ENCODE measurements around the gene CFAP299. TPM values are rescaled to one million over a fixed set of nuclear protein-coding genes. Genes with fewer than 3 reads are reported as not detected.

The CFAP299 gene
- total RNA-seq, 1 experiment from 2014 or later, result not detected

DNA sequence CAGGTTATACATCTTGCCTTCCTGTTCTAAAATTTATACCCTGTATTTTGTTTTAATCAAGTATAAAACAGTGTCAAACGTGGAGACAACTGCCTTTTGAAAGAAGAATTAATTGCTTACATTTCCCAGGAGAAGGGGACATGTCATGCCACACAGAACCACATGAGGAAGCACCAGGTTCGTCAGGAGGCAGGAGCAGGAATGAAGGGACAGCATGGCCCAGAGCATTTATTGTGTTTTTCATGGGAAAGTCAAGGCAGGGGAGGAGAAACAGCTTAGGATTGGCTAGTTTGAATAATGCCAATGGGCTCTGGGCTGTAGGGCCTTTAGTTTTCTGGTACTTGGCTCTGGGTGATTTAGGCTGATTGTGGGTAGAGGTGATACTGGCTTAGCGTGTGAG, 203.7 kb downstream of the CFAP299 start:
- H3K9ac ChIP-seq (ENCODE audit: low read length), result no peak overlapping the region
- DNase-seq (ENCODE audit: low read depth, low spot score), result no peak
- no peak overlapping the region for H3K4me3 ChIP-seq (replicated peaks in 1 of 2; ENCODE audit: low read depth in 1 of 2, low read length in 2 of 2)
- H3K36me3 ChIP-seq (ENCODE audit: control insufficient read depth in 1 of 2, insufficient read depth in 2 of 2, low read length in 2 of 2), result no peaks in the 10 kb centered on the region
- H3K9me3 ChIP-seq (ENCODE audit: control insufficient read depth in 1 of 2, insufficient read depth in 1 of 2, low read depth in 1 of 2, low read length in 2 of 2), result no peaks in the 10 kb centered on the region
- no peaks in the 10 kb centered on the region for H3K4me1 ChIP-seq (ENCODE audit: control insufficient read depth in 1 of 2, insufficient read depth in 2 of 2, low read length in 2 of 2)
- no peak overlapping the region for H3K27ac ChIP-seq (ENCODE audit: low read depth, low read length)
- no peak for TF ChIP-seq YY1 (IDR thresholded peaks at IDR 0.05; ENCODE audit: extremely low read depth, insufficient replicate concordance, low read depth, low read length)
- TF ChIP-seq EZH2phosphoT487 (IDR thresholded peaks at IDR 0.05; ENCODE audit: borderline replicate concordance), result no peak
- no peak for TF ChIP-seq FOSL1 (IDR thresholded peaks at IDR 0.05; ENCODE audit: low read depth)
- TF ChIP-seq, protein P1, sequence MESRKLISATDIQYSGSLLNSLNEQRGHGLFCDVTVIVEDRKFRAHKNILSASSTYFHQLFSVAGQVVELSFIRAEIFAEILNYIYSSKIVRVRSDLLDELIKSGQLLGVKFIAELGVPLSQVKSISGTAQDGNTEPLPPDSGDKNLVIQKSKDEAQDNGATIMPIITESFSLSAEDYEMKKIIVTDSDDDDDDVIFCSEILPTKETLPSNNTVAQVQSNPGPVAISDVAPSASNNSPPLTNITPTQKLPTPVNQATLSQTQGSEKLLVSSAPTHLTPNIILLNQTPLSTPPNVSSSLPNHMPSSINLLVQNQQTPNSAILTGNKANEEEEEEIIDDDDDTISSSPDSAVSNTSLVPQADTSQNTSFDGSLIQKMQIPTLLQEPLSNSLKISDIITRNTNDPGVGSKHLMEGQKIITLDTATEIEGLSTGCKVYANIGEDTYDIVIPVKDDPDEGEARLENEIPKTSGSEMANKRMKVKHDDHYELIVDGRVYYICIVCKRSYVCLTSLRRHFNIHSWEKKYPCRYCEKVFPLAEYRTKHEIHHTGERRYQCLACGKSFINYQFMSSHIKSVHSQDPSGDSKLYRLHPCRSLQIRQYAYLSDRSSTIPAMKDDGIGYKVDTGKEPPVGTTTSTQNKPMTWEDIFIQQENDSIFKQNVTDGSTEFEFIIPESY (IDR thresholded peaks at IDR 0.05; ENCODE audit: extremely low read depth, insufficient replicate concordance, low read length), result no peak
- no peak for TF ChIP-seq JUND (IDR thresholded peaks at IDR 0.05)
- TF ChIP-seq ZFX (IDR thresholded peaks at IDR 0.05), result no peak
- no peak for TF ChIP-seq EGR1 (IDR thresholded peaks at IDR 0.05; ENCODE audit: low read depth)
- no peak for TF ChIP-seq CBX3 (IDR thresholded peaks at IDR 0.05; ENCODE audit: low read depth)
- no peak for TF ChIP-seq ELF1 (IDR thresholded peaks at IDR 0.05; ENCODE audit: borderline replicate concordance, low read depth)
- TF ChIP-seq, protein P2, sequence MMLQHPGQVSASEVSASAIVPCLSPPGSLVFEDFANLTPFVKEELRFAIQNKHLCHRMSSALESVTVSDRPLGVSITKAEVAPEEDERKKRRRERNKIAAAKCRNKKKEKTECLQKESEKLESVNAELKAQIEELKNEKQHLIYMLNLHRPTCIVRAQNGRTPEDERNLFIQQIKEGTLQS (IDR thresholded peaks at IDR 0.05), result no peak
- no peak for TF ChIP-seq ZNF274 (IDR thresholded peaks at IDR 0.05; ENCODE audit: low read depth, low read length)
- no peak for TF ChIP-seq SIN3A (IDR thresholded peaks at IDR 0.05; ENCODE audit: low read depth)
- no peak for TF ChIP-seq SRF (IDR thresholded peaks at IDR 0.05; ENCODE audit: low read depth)
- TF ChIP-seq, protein P3, sequence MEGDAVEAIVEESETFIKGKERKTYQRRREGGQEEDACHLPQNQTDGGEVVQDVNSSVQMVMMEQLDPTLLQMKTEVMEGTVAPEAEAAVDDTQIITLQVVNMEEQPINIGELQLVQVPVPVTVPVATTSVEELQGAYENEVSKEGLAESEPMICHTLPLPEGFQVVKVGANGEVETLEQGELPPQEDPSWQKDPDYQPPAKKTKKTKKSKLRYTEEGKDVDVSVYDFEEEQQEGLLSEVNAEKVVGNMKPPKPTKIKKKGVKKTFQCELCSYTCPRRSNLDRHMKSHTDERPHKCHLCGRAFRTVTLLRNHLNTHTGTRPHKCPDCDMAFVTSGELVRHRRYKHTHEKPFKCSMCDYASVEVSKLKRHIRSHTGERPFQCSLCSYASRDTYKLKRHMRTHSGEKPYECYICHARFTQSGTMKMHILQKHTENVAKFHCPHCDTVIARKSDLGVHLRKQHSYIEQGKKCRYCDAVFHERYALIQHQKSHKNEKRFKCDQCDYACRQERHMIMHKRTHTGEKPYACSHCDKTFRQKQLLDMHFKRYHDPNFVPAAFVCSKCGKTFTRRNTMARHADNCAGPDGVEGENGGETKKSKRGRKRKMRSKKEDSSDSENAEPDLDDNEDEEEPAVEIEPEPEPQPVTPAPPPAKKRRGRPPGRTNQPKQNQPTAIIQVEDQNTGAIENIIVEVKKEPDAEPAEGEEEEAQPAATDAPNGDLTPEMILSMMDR (IDR thresholded peaks at IDR 0.05 in 2 of 3, conservative IDR thresholded peaks at IDR 0.05 in 1 of 3; ENCODE audit: borderline replicate concordance in 1 of 3, insufficient read depth in 1 of 3, low read depth in 2 of 3, low read length in 2 of 3), result no peak; a peak in 1 of 6 replicates
- no peak for TF ChIP-seq EZH2 (IDR thresholded peaks at IDR 0.05)
- TF ChIP-seq TCF7L2 (IDR thresholded peaks at IDR 0.05; ENCODE audit: borderline replicate concordance, extremely low read depth, insufficient read depth, insufficient read length), result no peak
- H3K9me2 ChIP-seq (ENCODE audit: insufficient read depth), result no peaks in the 10 kb centered on the region
- peaks cover 36% of the 10 kb centered on the region for H3K27me3 ChIP-seq (ENCODE audit: insufficient read depth, low read length)
- no peaks in the 10 kb centered on the region for H3K79me2 ChIP-seq (ENCODE audit: insufficient read depth, low read length)
- ChIA-PET CTCF (no interaction called here), RAD21 (ENCODE audit: low non-redundant PET in 1 of 2, low total read pairs in 2 of 2, uncharacterized antibody in 2 of 2, unreplicated experiment in 2 of 2) (no interaction called here), POLR2A (no interaction called here)
- no peak for ATAC-seq
- intact Hi-C loops (cut with micrococcal nuclease), result no loop called here
- BruUV-seq (replicated peaks), result no TSS peak
- H3K4me2 ChIP-seq (ENCODE audit: low read length), result no peak overlapping the region
- H2AFZ ChIP-seq (ENCODE audit: low read depth, low read length, poor library complexity, severe bottlenecking), result no peak overlapping the region
- no peaks in the 10 kb centered on the region for H4K20me1 ChIP-seq (ENCODE audit: insufficient read depth)

Measured in HCT116 (cell line).